SH-SY5Y (cell line): ENCODE results near the gene CTNNA3.

Experiments used
- GATA2 ChIP-seq: IDR thresholded peaks from 2 replicates; pipeline ENCODE4 v1.6.1; 2011; ENCODE audit warnings: mild to moderate bottlenecking, low read depth, low read length
- GATA3 ChIP-seq: IDR thresholded peaks from 2 replicates; pipeline ENCODE4 v1.6.1; 2011; ENCODE audit warnings: low read depth, mild to moderate bottlenecking, low read length, moderate library complexity

Gene CTNNA3

GRCh38 chr10:66782776-66783175, 913.2 kb downstream of the CTNNA3 start:
- no peak for TF ChIP-seq GATA2

GRCh38 chr10:66782144-66782543, 913.9 kb downstream of the CTNNA3 start:
- TF ChIP-seq GATA2 (no peak), GATA3 (no peak)

DNA sequence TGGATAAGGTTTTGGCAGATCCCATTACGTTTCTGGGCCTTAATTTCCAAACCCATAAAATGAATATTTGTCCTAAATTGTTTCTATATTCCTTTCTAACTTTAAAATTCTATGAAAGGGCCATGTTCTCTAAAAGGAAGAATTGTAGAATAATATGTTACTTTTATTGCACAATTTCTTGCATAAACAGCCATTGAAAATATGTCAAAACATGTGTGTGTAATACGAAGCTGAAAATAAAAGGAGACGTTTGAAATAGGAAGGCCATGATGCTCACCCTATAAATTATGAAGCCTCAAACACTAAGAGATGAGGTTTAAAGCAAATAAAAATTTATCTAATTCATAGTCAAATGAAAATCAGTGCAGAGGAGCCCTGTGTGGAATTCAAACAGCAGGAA, 915.2 kb downstream of the CTNNA3 start:
- TF ChIP-seq GATA2 (no peak), GATA3 (no peak)

DNA sequence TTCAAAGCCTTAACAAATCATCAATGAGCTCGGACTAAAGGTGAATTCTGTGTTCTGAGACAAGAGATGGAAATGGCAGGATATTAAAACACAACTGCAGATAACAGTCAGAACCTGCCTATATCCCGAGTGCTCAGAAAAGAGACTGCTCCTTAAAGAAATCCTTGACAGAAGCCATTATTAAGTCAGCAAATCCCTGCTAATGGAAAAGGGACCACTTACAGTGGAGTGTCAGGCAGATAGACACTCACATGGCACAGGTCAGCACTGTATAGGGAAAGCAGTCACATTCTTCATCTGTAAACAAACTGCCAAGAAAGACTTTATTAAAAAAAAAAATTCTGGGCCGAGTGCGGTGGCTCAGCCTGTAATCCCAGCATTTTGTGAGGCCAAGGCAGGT, 917.6 kb downstream of the CTNNA3 start:
- TF ChIP-seq GATA2 (no peak), GATA3 (no peak)

DNA sequence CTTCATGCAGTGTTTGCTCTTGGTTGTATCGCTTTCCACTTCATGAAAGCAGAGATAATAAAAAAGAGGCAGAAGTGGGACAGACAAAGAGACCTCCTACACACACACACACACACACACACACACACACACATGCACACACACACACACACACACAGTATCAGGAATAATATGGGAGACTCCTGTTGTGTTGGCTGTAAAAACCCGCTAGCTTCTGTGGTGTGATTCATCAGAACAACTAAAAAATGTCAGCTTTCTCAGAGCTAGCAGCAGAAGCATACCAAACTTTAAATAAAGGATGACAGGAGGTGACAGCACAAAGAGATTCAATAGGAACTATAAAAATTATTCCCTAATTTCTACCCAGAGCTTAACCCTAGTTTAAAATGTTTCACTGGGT, 918.3 kb downstream of the CTNNA3 start:
- TF ChIP-seq GATA2 = no peak
- no peak for TF ChIP-seq GATA3

- TF ChIP-seq GATA3 (no peak), GATA2 (no peak)
These were observed 922.5 kb downstream of the CTNNA3 start for GRCh38 chr10:66773472-66773817.

GRCh38 chr10:66772548-66773471, 923.2 kb downstream of the CTNNA3 start:
- TF ChIP-seq GATA3 (no peak), GATA2 (no peak)

DNA sequence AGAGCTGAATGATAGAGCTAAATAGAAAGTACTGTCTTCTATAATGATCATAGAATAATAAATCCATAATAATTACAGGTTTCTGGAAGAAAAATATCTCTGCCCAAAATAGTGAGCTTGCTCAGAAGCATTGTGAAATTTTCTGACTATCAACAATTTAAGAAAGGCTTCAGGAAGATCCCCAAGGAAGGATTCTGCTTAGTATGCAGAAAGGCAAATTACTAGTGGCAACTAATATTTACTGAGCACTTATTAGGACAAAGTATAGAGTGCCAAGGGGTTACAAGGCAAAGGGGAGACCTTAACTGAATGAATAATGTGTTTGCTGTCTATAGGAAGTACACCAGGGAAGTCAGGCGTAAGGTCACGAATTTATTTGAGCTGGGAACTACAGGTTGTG, 928.3 kb downstream of the CTNNA3 start:
- TF ChIP-seq GATA3 (no peak), GATA2 (no peak)

GRCh38 chr10:66762218-66762729, 933.7 kb downstream of the CTNNA3 start:
- TF ChIP-seq GATA2 (no peak), GATA3 (no peak)

DNA sequence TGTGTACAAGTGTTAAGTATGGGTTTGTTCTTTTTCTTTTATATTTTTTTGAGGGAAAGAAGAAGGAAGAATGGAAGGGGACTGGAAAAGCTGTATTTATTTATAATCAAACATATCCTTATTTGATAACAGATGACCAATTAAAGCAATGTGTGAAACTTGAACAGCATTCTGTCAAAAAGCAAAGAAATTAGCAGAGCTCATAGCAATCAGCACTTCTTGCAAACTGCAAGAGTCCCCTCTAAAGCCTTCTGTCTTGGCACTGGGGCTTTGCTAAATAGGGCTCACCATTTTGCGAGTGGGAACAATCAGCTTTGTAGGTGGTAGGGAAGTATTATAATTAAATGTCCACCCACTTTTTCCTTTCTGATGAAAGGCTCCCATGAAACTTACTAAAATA, 935.1 kb downstream of the CTNNA3 start:
- no peak for TF ChIP-seq GATA3
- no peak for TF ChIP-seq GATA2

DNA sequence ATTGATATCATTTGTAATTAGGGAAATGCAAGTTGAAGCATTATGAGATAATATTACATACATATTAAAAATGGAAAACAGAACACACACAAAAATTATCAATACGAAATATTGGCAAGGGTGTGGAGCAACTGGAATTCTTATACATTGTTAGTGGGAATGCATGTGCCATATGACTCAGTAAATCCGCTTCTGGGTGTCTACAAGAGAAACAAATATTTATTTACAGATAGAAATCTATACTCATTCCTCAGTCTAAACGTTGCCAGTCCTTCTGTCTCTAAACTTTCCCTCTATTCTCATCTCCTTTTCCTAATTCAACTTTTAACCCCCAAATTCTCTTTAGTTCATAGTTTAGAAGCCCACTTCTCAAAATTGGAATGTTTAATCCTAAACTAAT, 940.5 kb downstream of the CTNNA3 start:
- TF ChIP-seq GATA3 (no peak), GATA2 (no peak)

- TF ChIP-seq GATA2 = no peak
- TF ChIP-seq GATA3 = no peak
These were observed 943.3 kb downstream of the CTNNA3 start for GRCh38 chr10:66752714-66753113.

DNA sequence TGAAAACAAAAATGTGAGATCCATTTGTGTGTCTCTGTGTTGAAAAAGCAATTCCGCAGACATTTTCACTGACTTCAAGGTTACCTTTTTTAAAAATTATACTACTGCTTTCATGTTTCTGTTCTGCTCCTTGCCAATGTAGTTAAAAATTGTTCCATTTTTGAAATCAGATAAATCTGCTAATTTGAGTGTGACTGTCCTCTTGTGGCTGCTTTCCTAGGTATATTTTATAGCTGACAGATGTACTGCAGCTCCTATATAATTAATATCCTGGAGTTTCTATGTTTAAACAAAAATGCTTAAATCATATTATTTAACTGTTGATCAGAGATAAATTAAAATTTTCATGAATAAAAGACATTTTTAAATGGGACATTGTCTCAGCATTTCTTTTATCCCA, 947.8 kb downstream of the CTNNA3 start:
- no peak for TF ChIP-seq GATA2
- TF ChIP-seq GATA3 = no peak

DNA sequence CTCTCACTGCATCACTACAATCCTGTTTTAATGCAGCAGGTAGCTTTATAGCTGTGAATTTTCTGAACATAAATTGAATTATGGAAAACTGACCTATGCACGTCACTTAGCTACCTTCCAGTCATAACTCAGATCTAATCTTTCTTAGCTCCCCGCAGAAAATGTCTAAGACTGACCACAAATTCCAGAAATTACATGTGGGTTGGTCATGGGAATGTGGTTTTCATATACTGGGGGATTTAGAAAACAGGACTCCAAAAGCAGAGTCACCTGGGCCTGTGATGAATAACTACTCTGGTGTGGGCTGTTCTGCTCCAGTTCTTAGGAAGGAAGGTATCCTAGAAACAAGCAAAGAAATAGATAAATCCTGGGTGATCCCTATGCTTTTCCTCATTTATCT, 948.5 kb downstream of the CTNNA3 start:
- TF ChIP-seq GATA2 (no peak), GATA3 (no peak)

DNA sequence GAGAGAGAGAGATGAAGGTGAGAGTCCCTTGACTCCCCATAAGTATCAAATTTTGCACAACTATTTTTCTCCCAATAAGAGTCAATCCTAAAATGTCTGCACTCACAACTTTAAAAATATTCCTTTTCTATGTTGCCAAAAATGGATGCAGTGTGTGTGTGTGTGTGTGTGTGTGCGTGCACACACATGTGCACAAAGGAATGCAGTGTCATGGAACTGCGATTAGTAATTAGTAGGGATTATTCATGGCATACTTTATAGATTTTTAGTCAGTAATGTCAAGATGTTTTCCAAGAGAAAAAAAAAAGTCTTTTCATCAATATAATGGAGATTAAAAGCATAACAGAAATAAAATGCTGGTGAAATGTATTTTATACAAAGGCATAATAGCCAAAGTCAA, 949.3 kb downstream of the CTNNA3 start:
- TF ChIP-seq GATA3 = no peak
- TF ChIP-seq GATA2 = no peak

GRCh38 chr10:66746246-66746645, 949.7 kb downstream of the CTNNA3 start:
- no peak for TF ChIP-seq GATA2
- no peak for TF ChIP-seq GATA3

- no peak for TF ChIP-seq GATA2
- no peak for TF ChIP-seq GATA3
These were observed 951.1 kb downstream of the CTNNA3 start for GRCh38 chr10:66744915-66745314.

- TF ChIP-seq GATA2 = no peak
- no peak for TF ChIP-seq GATA3
These were observed 958.8 kb downstream of the CTNNA3 start for GRCh38 chr10:66737241-66737640.
